Suprapubic skin (tissue), 4 donors: ENCODE data around the gene CXCL8. TPM values are rescaled to one million over a fixed set of nuclear protein-coding genes. Genes with fewer than 3 reads are reported as not detected.

Source experiments
- DNase-seq, 2 donors: peaks; one replicate each; pipeline ENCODE4 v3.0.0-alpha.2; 2019; ENCODE audit warnings: low spot score in 2 of 2
- H3K27ac ChIP-seq: fragments of 200-600 bp; sonication (generic); one replicate; pipeline ENCODE4 v1.5.1; 2019
- H3K27me3 ChIP-seq: fragments of 200-600 bp; sonication (generic); one replicate; pipeline ENCODE4 v1.5.1; 2019
- H3K36me3 ChIP-seq: fragments of 200-600 bp; sonication (generic); one replicate; pipeline ENCODE4 v1.5.1; 2019
- H3K4me1 ChIP-seq: fragments of 200-600 bp; sonication (generic); one replicate; pipeline ENCODE4 v1.5.1; 2019
- H3K4me3 ChIP-seq: fragments of 200-600 bp; sonication (generic); one replicate; pipeline ENCODE4 v1.5.1; 2019; ENCODE audit warnings: mild to moderate bottlenecking
- H3K9me3 ChIP-seq: fragments of 200-600 bp; sonication (generic); one replicate; pipeline ENCODE4 v1.5.1; 2019
- EP300 ChIP-seq: sonication (generic); formaldehyde crosslinking; IDR thresholded peaks from one replicate; pipeline ENCODE4 v1.6.1; 2017; ENCODE audit warnings: antibody characterized with exemption
- POLR2A ChIP-seq, 2 donors: fragments of 450-650 bp; IDR thresholded peaks; one replicate each; pipeline ENCODE4 v1.6.1; 2017; ENCODE audit warnings: antibody characterized with exemption in 2 of 2, mild to moderate bottlenecking in 2 of 2, moderate library complexity in 2 of 2
- POLR2AphosphoS5 ChIP-seq, 3 donors: sonication (generic); formaldehyde crosslinking; IDR thresholded peaks; one replicate each; pipeline ENCODE4 v1.6.1; 2017; ENCODE audit warnings: antibody characterized with exemption in 3 of 3
- WGBS: methylation state at CpG from one replicate; pipeline ENCODE4 v1.1.5; 2018; 5-methylcytosine and 5-hydroxymethylcytosine counted together
- total RNA-seq, 4 donors: library from RNA; depleted of rRNA; stranded (reverse); fragments of >200 nt; gene quantifications; one replicate each; pipeline ENCODE4 v1.1.0, GENCODE V29; 2016
- TF ChIP-seq, protein P1 (sequence below), 2 donors: fragments of 200-600 bp in 1 of 2; fragments of 450-650 bp in 1 of 2; sonication (generic) in 1 of 2; IDR thresholded peaks; one replicate each; pipeline ENCODE4 v1.5.1; 2016 to 2019; ENCODE audit warnings: antibody characterized with exemption in 2 of 2, mild to moderate bottlenecking in 1 of 2, moderate library complexity in 1 of 2

The CXCL8 gene
- total RNA-seq, 4 donors from 2014 or later = 1.5 TPM; not detected in 3

DNA sequence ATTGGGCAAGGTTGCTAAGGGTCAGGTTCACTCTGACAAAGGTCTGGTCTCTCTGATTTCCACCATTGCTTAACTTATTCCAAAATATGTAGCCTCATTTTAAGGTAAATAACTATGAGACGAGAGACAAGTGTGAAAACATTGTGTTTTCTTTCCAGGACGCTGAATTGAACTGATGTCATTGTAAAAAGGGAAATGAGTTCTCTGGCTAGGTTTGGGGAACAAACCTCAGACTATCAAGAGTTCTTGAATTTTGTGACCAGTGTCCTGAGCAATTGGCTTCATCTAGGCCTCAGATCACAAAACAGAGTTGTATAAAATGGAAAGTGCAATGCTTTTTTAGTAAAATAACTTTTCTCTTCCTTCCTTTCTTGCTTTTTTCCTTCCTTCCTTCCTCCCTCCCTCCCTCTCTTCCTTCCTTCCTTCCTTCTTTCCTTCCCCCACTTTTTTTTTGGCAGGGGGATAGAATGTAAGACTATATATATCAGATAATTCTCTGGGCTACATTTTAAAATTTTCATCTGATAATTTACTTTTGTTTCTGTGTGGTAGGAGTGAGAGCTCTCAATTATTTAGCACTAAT, 30.8 kb upstream of the CXCL8 start:
- no peak overlapping the region for H3K4me3 ChIP-seq
- no peaks in the 10 kb centered on the region for H3K36me3 ChIP-seq
- no peaks in the 10 kb centered on the region for H3K9me3 ChIP-seq
- no peak for TF ChIP-seq EP300
- TF ChIP-seq, protein P1, sequence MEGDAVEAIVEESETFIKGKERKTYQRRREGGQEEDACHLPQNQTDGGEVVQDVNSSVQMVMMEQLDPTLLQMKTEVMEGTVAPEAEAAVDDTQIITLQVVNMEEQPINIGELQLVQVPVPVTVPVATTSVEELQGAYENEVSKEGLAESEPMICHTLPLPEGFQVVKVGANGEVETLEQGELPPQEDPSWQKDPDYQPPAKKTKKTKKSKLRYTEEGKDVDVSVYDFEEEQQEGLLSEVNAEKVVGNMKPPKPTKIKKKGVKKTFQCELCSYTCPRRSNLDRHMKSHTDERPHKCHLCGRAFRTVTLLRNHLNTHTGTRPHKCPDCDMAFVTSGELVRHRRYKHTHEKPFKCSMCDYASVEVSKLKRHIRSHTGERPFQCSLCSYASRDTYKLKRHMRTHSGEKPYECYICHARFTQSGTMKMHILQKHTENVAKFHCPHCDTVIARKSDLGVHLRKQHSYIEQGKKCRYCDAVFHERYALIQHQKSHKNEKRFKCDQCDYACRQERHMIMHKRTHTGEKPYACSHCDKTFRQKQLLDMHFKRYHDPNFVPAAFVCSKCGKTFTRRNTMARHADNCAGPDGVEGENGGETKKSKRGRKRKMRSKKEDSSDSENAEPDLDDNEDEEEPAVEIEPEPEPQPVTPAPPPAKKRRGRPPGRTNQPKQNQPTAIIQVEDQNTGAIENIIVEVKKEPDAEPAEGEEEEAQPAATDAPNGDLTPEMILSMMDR (IDR thresholded peaks at IDR 0.05) = no peak
- no peak for TF ChIP-seq POLR2AphosphoS5 (IDR thresholded peaks at IDR 0.05)
- TF ChIP-seq POLR2A (IDR thresholded peaks at IDR 0.05) = no peak
- WGBS = 83% methylated on average over 2 of the region's 2 CpGs
- no peak for DNase-seq
- no peak overlapping the region for H3K27ac ChIP-seq
- H3K4me1 ChIP-seq = peaks cover 26% of the 10 kb centered on the region
- H3K27me3 ChIP-seq = no peaks in the 10 kb centered on the region

DNA sequence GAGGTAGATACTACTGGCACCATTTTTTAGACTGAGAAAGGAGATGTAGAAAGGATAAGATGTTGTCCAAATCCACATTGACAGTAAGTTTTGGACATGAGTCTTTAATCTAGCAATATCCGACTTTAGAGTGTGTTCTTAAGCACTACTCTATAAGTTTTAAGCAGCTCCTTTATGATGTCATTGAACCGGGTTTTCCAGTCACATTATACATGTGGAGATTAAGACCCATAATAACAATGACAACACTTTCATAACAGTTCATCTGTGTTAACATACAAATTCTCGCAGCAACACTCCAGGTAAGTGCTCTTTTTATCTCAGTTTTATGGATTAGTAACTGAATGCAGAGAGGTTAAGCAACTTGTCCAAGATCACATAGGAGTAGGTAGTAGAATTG, 30.3 kb upstream of the CXCL8 start:
- Histone ChIP-seq H3K4me3 (no peak overlapping the region), H3K36me3 (no peaks in the 10 kb centered on the region), H3K27ac (no peak overlapping the region), H3K27me3 (no peaks in the 10 kb centered on the region), H3K4me1 (peaks cover 21% of the 10 kb centered on the region), H3K9me3 (no peaks in the 10 kb centered on the region)
- DNase-seq = no peak
- TF ChIP-seq, protein P1 (IDR thresholded peaks at IDR 0.05) = no peak
- TF ChIP-seq POLR2A (IDR thresholded peaks at IDR 0.05) (no peak), POLR2AphosphoS5 (IDR thresholded peaks at IDR 0.05) (no peak), EP300 (no peak)
- WGBS = 94% methylated on average over 3 of the region's 3 CpGs

DNA sequence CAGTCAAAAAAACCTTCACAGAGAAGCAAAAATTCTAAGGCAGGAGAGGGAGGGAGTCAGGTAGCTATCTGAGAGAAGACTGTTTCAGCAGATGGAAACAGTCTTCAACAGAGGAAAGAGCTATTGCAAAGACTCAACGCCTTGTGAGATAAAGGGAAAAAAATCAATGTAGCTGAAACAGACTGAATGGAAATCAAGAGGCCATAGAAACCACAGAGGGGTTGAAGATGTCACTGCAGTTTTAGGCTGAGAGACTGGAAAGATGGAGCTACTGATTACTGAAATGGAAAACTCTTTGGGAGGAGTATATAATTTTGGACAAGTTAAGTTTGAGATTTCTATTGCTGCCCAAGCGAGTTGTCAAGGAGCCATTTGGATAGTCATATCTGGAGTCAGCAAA, 28.4 kb upstream of the CXCL8 start:
- no peak overlapping the region for H3K27ac ChIP-seq
- no peak overlapping the region for H3K4me3 ChIP-seq
- TF ChIP-seq POLR2A (IDR thresholded peaks at IDR 0.05) = no peak
- TF ChIP-seq, protein P1 (IDR thresholded peaks at IDR 0.05) = no peak
- no peak for TF ChIP-seq POLR2AphosphoS5 (IDR thresholded peaks at IDR 0.05)
- TF ChIP-seq EP300 = no peak
- DNase-seq = no peak
- 86% methylated on average over 2 of the region's 2 CpGs for WGBS
- no peaks in the 10 kb centered on the region for H3K9me3 ChIP-seq
- H3K36me3 ChIP-seq = no peaks in the 10 kb centered on the region
- peaks cover 17% of the 10 kb centered on the region for H3K4me1 ChIP-seq
- H3K27me3 ChIP-seq = no peaks in the 10 kb centered on the region

DNA sequence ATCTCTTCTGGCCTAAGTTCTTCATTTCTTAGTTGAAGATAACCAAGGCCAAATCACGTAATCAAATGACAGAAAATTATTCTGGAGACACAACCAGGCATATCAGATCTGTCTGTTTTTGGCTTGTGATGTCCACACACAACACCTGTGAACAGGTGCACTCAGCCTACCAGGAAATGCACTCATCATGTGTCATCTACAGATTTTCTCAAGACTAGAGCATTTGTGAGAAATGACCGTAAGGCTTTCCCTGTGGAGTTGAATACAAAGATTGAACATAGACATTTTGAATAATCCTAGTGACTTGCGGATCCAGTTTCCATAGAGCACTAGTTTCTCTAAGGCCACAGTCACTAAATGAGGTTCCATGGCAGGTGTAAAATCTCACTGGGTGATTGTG, 26.7 kb upstream of the CXCL8 start:
- no peaks in the 10 kb centered on the region for H3K27me3 ChIP-seq
- H3K4me3 ChIP-seq = no peak overlapping the region
- H3K27ac ChIP-seq = no peak overlapping the region
- DNase-seq = no peak
- no peaks in the 10 kb centered on the region for H3K36me3 ChIP-seq
- peaks cover 3% of the 10 kb centered on the region for H3K4me1 ChIP-seq
- TF ChIP-seq POLR2AphosphoS5 (IDR thresholded peaks at IDR 0.05) (no peak), EP300 (no peak), POLR2A (IDR thresholded peaks at IDR 0.05) (no peak)
- TF ChIP-seq, protein P1 (IDR thresholded peaks at IDR 0.05) = no peak
- 96% methylated on average over 3 of the region's 3 CpGs for whole genome bisulfite sequencing
- no peaks in the 10 kb centered on the region for H3K9me3 ChIP-seq

DNA sequence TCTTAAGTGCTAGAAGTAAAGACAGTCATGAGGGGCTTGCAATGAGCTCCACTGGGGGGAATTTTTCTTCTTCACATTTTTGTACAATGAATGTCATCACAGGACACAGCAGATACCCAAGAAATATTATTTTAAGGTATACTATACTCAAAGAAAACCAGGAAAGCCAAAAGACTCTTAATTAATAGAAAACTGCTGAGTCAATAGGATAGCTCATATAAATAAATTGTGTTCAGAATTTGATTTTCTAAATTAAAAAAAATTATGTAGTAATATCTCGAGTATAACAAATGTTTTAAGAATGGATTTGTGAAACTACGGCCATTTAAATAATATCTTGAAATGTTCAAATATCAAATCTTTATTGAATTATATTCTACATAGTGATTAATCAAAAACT, 25.7 kb upstream of the CXCL8 start:
- H3K4me3 ChIP-seq = no peak overlapping the region
- no peak for TF ChIP-seq POLR2A (IDR thresholded peaks at IDR 0.05)
- 93% methylated on average over 2 of the region's 2 CpGs for WGBS
- H3K27me3 ChIP-seq = no peaks in the 10 kb centered on the region
- H3K27ac ChIP-seq = no peak overlapping the region
- DNase-seq = no peak
- no peaks in the 10 kb centered on the region for H3K36me3 ChIP-seq
- no peaks in the 10 kb centered on the region for H3K4me1 ChIP-seq
- H3K9me3 ChIP-seq = no peaks in the 10 kb centered on the region

DNA sequence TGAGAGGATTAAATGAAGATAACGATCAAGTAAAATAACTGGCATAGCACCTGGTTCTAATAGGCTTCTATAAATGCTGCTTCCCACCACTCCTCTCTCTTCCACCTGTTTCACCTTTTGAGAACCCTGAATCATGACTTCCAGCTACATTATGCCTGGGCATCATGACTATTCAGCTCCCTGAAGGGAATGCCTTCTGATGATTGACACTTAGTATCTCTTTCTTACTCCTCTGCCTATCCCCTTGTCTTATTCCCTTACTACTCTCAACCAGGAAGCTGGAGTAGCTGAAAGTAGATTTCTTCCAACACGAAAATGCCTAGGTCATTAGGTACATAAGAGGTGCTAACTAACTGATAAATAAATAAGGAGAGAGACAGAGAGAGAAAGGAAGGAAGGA, 24.7 kb upstream of the CXCL8 start:
- TF ChIP-seq POLR2AphosphoS5 (IDR thresholded peaks at IDR 0.05) (no peak), EP300 (no peak), POLR2A (IDR thresholded peaks at IDR 0.05) (no peak)
- TF ChIP-seq, protein P1 (IDR thresholded peaks at IDR 0.05) = no peak
- no peak overlapping the region for H3K4me3 ChIP-seq
- no peaks in the 10 kb centered on the region for H3K27me3 ChIP-seq
- DNase-seq = no peak
- no peak overlapping the region for H3K27ac ChIP-seq
- no peaks in the 10 kb centered on the region for H3K9me3 ChIP-seq
- no peaks in the 10 kb centered on the region for H3K4me1 ChIP-seq
- no peaks in the 10 kb centered on the region for H3K36me3 ChIP-seq
- WGBS = 50% methylated on average over 2 of the region's 2 CpGs
